Measurements from ENCODE around the gene ERICH6.

DNA sequence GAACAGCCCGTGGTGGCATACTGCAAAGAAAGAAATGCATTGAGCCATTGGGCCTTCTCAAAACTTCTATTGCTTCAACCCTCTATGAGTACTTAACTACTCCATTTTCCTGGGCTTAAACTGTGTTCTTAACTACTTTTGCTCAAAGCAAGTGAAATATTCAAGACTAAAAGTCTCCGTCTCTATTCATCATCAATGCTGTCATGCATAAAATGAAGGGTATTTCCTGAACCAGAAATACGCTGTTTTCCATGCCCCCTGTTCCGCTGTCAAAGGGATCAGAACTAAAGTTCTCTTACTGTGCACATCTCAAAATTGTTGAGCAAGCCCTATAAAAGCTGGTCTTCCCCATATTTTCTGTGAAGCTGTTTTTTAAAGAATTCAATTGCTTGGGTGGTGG lies 39.0 kb upstream of the ERICH6 start:
- TF ChIP-seq CTCF (IDR thresholded peaks at IDR 0.05; ENCODE audit: low read depth, low read length, poor library complexity, severe bottlenecking) (no peak), EZH2phosphoT487 (IDR thresholded peaks at IDR 0.05; ENCODE audit: borderline replicate concordance, low read length) (no peak)
